ENCODE data around the gene EPHB6.

EPHB6 gene

GRCh38 chr7:142918901-142919300, 64.0 kb downstream of the EPHB6 start:
- no peaks in the 10 kb centered on the region for H3K9me3 ChIP-seq (ENCODE audit: control insufficient read depth, insufficient read depth, low read depth, low read length)
- H3K36me3 ChIP-seq (ENCODE audit: control insufficient read depth in 2 of 2, insufficient read depth in 1 of 2, low read length in 2 of 2), result no peaks in the 10 kb centered on the region
- CTCF ChIA-PET, result interaction anchor here (1.0 to 2.0 kb wide), 4 partner anchors 9 to 85 kb away, joined by 3 to 6 read pairs (median 4); no protein-coding TSS in a partner anchor
- no peaks in the 10 kb centered on the region for H3K4me1 ChIP-seq (ENCODE audit: control insufficient read depth, insufficient read depth, low read length)
- TF ChIP-seq YY1 (tag by site-specific recombination; IDR thresholded peaks at IDR 0.05) (no peak), KLF8 (tag by site-specific recombination; IDR thresholded peaks at IDR 0.05) (no peak), ZNF324 (tag by site-specific recombination; IDR thresholded peaks at IDR 0.05) (no peak), ZNF529 (tag by site-specific recombination; IDR thresholded peaks at IDR 0.05; ENCODE audit: insufficient replicate concordance) (no peak), RBAK (tag by site-specific recombination; IDR thresholded peaks at IDR 0.05) (no peak)
- H3K27ac ChIP-seq (ENCODE audit: extremely low read depth, low read depth, low read length), result no peak overlapping the region
- POLR2A ChIA-PET, result no interaction called here
- no peak overlapping the region for H3K4me3 ChIP-seq (ENCODE audit: low read depth, low read length)

DNA sequence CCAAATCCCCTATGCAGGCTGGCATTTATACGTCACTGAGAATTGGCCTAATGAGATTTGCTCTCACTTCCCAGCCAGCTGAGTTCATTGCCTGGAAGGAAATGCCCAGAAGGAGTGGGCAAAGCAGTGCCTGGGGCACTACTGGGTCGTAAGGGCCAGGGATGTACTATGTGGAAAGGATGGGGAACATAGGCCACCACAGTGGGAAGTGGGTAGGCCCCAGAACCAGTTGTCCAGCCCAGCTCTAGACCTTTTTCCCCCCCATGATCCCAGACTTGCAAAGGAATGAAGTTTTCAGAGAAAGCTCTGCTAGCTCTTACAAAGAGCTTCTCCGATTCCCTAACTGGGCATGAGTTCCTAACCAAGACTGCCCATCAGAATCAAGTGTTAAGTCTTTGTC, 64.8 kb downstream of the EPHB6 start:
- ChIA-PET POLR2A (no interaction called here), CTCF (interaction anchor here (0.6 to 2.0 kb wide), 2 partner anchors 39 to 243 kb away, joined by 3 to 6 read pairs; no protein-coding TSS in a partner anchor)
- H3K4me1 ChIP-seq (ENCODE audit: control insufficient read depth, insufficient read depth, low read length), result no peaks in the 10 kb centered on the region
- no peak overlapping the region for H3K27ac ChIP-seq (ENCODE audit: extremely low read depth, low read depth, low read length)
- no peaks in the 10 kb centered on the region for H3K9me3 ChIP-seq (ENCODE audit: control insufficient read depth, insufficient read depth, low read depth, low read length)
- H3K4me3 ChIP-seq (ENCODE audit: low read depth, low read length), result no peak overlapping the region
- TF ChIP-seq ZNF843 (tag by site-specific recombination; IDR thresholded peaks at IDR 0.05), result no peak
- TF ChIP-seq KLF10 (tag by site-specific recombination; IDR thresholded peaks at IDR 0.05), result no peak
- no peak for TF ChIP-seq ZNF501 (tag by site-specific recombination; IDR thresholded peaks at IDR 0.05)
- TF ChIP-seq, protein P1, sequence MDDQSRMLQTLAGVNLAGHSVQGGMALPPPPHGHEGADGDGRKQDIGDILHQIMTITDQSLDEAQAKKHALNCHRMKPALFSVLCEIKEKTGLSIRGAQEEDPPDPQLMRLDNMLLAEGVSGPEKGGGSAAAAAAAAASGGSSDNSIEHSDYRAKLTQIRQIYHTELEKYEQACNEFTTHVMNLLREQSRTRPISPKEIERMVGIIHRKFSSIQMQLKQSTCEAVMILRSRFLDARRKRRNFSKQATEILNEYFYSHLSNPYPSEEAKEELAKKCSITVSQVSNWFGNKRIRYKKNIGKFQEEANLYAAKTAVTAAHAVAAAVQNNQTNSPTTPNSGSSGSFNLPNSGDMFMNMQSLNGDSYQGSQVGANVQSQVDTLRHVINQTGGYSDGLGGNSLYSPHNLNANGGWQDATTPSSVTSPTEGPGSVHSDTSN (CRISPR knock-in tag; IDR thresholded peaks at IDR 0.05), result no peak
- TF ChIP-seq SP3 (tag by site-specific recombination; IDR thresholded peaks at IDR 0.05), result no peak
- TF ChIP-seq ZNF473 (tag by site-specific recombination; IDR thresholded peaks at IDR 0.05), result no peak
- TF ChIP-seq GLI2 (tag by site-specific recombination; IDR thresholded peaks at IDR 0.05; ENCODE audit: borderline replicate concordance, low read depth), result no peak
- no peak for TF ChIP-seq ZNF155 (tag by site-specific recombination; IDR thresholded peaks at IDR 0.05)
- no peak for TF ChIP-seq ZNF830 (tag by site-specific recombination; IDR thresholded peaks at IDR 0.05; ENCODE audit: low read depth)
- no peaks in the 10 kb centered on the region for H3K36me3 ChIP-seq (ENCODE audit: control insufficient read depth in 2 of 2, insufficient read depth in 1 of 2, low read length in 2 of 2)
